ENCODE data around the gene BMP2K.

- TF ChIP-seq CTCF (conservative IDR thresholded peaks at IDR 0.05; ENCODE audit: low read depth in 2 of 2) = no peak
- no peak for TF ChIP-seq CREB1 (CRISPR knock-in tag; IDR thresholded peaks at IDR 0.05; ENCODE audit: low read depth)
Observed at GRCh38 chr4:78747475-78747922, 28.7 kb upstream of the BMP2K start.

Measured in GM23338 (cell line).